Endothelial cell of umbilical vein (primary cell): ENCODE measurements around the gene FBXO24. TPM values are rescaled to one million over a fixed set of nuclear protein-coding genes. Genes with fewer than 3 reads are reported as not detected.
"Not testable (repeated sequence)": the region's sequence is repeated elsewhere in the genome, so short reads cannot be mapped to it uniquely, and the experiment has no call there.

ENCODE experiments used
- BruUV-seq: library from RNA; stranded (reverse); fragments of 400-500 nt; replicated peaks from 2 replicates; lab custom pipeline; 2021; lab: Mats Ljungman, UMichigan
- CTCF ChIA-PET: fragments of 300-600, 350-600 bp; sonication (Branson Sonifier 250); formaldehyde crosslinking; loops from one replicate; lab custom pipeline; 2021; ENCODE audit warnings: antibody characterized with exemption, inconsistent platforms; lab: Charles Lee
- POLR2A ChIA-PET: fragments of 300-600, 350-600 bp; sonication (Branson Sonifier 250); formaldehyde crosslinking; loops from one replicate; lab custom pipeline; 2021; ENCODE audit warnings: antibody characterized with exemption, inconsistent platforms; lab: Charles Lee
- DNase-seq: peaks from one replicate; pipeline ENCODE4 v3.0.0-alpha.2; 2011; ENCODE audit warnings: low read depth, low spot score
- FAIRE-seq: peaks from 2 replicates; lab custom pipeline; 2011; peaks lifted over from hg19 to GRCh38; lab: Jason Lieb, UNC
- H2AFZ ChIP-seq: 2 replicates; pipeline ENCODE4 v1.6.0; 2012; ENCODE audit warnings: low read depth, low read length, control low read depth, inconsistent platforms
- H3K27ac ChIP-seq: 2 replicates; pipeline ENCODE4 v1.5.1; 2011; ENCODE audit warnings: low read depth, mild to moderate bottlenecking, control low read depth, low read length, moderate library complexity; ENCODE audit not compliant: insufficient read depth
- H3K27me3 ChIP-seq, 2 experiments: 2 replicates each; pipeline versions ENCODE4 v1.6.0 to v1.6.1; 2011; ENCODE audit warnings: low read length in 2 of 2, mixed read lengths in 1 of 2; ENCODE audit not compliant: control insufficient read depth in 2 of 2, insufficient read depth in 2 of 2
- H3K36me3 ChIP-seq, 2 experiments: 2 replicates in 1 of 2; 3 replicates in 1 of 2; pipeline ENCODE4 v1.5.1; 2011; ENCODE audit warnings: low read length in 2 of 2, mild to moderate bottlenecking in 1 of 2, moderate library complexity in 1 of 2; ENCODE audit not compliant: control insufficient read depth in 2 of 2, insufficient read depth in 2 of 2; ENCODE audit errors: extremely low read depth in 1 of 2
- H3K4me1 ChIP-seq: 3 replicates; pipeline ENCODE4 v1.5.1; 2011; ENCODE audit warnings: mild to moderate bottlenecking, low read length; ENCODE audit not compliant: control insufficient read depth, insufficient read depth; ENCODE audit errors: extremely low read depth
- H3K4me2 ChIP-seq: 2 replicates; pipeline ENCODE4 v1.6.1; 2011; ENCODE audit warnings: low read length, control low read depth, mixed read lengths; ENCODE audit not compliant: insufficient read depth
- H3K4me3 ChIP-seq, 3 experiments: fragments of 200-600 bp in 1 of 3; sonication (generic), shearing (Covaris generic) in 1 of 3; replicated peaks in 1 of 3; 2 replicates each; pipeline ENCODE4 v1.5.1; 2011 to 2016; ENCODE audit warnings: control low read depth in 3 of 3, low read length in 3 of 3, mild to moderate bottlenecking in 2 of 3, inconsistent platforms in 1 of 3, low read depth in 1 of 3, moderate library complexity in 1 of 3; ENCODE audit not compliant: insufficient read depth in 1 of 3
- H3K79me2 ChIP-seq: 2 replicates; pipeline ENCODE4 v1.6.0; 2012; ENCODE audit warnings: low read length, inconsistent platforms; ENCODE audit not compliant: control insufficient read depth, insufficient read depth
- H3K9ac ChIP-seq: replicated peaks from 2 replicates; pipeline ENCODE3; 2011; ENCODE audit warnings: low read length, control low read depth; ENCODE audit not compliant: insufficient read depth; ENCODE audit errors: extremely low read depth
- H3K9me1 ChIP-seq: replicated peaks from 3 replicates; pipeline ENCODE4 v1.6.0; 2011; ENCODE audit warnings: mild to moderate bottlenecking, low read length; ENCODE audit not compliant: control insufficient read depth, insufficient read depth; ENCODE audit errors: extremely low read depth
- H3K9me3 ChIP-seq: replicated peaks from 2 replicates; pipeline ENCODE4 v1.5.1; 2012; ENCODE audit warnings: low read length, inconsistent platforms; ENCODE audit not compliant: control insufficient read depth, insufficient read depth
- H4K20me1 ChIP-seq: replicated peaks from 2 replicates; pipeline ENCODE3; 2011; ENCODE audit warnings: mild to moderate bottlenecking, low read length; ENCODE audit not compliant: control insufficient read depth, insufficient read depth; ENCODE audit errors: extremely low read depth
- EZH2 ChIP-seq: IDR thresholded peaks from 2 replicates; pipeline ENCODE4 v1.6.1; 2012; ENCODE audit warnings: borderline replicate concordance, low read depth, mild to moderate bottlenecking, moderate library complexity, low read length, inconsistent platforms; ENCODE audit not compliant: severe bottlenecking
- FOS ChIP-seq: IDR thresholded peaks from 2 replicates; pipeline ENCODE4 v1.6.1; 2011; ENCODE audit warnings: mild to moderate bottlenecking, low read length, moderate library complexity, borderline replicate concordance; ENCODE audit not compliant: insufficient read depth
- GATA2 ChIP-seq: IDR thresholded peaks from 2 replicates; pipeline ENCODE4 v1.7.0; 2011; ENCODE audit warnings: low read depth, mild to moderate bottlenecking, moderate library complexity, mixed read lengths, low read length; ENCODE audit not compliant: insufficient read length, insufficient read depth
- JUN ChIP-seq: IDR thresholded peaks from 2 replicates; pipeline ENCODE4 v1.6.1; 2011; ENCODE audit warnings: borderline replicate concordance, low read depth; ENCODE audit not compliant: insufficient read length, insufficient read depth
- MYC ChIP-seq: IDR thresholded peaks from one replicate; pipeline ENCODE4 v1.6.1; 2011; ENCODE audit warnings: mild to moderate bottlenecking, low read depth, low read length
- POLR2A ChIP-seq: IDR thresholded peaks from 2 replicates; pipeline ENCODE4 v1.6.1; 2012; ENCODE audit warnings: low read depth, mild to moderate bottlenecking, control low read depth, low read length
- POLR2AphosphoS5 ChIP-seq: IDR thresholded peaks from 2 replicates; pipeline ENCODE4 v1.6.1; 2012; ENCODE audit warnings: low read depth, mild to moderate bottlenecking, control low read depth, low read length, moderate library complexity; ENCODE audit not compliant: insufficient read depth
- dilution Hi-C: fragments of 300-500 bp; cut with MboI; formaldehyde crosslinking; loops from one replicate; pipeline ENCODE4 v1.15.0; 2019; ENCODE audit warnings: low sequenced_read_pairs; ENCODE audit not compliant: extremely low pct_ligation_motif_present
- intact Hi-C: fragments of 100-400 bp; cut with micrococcal nuclease; formaldehyde crosslinking; loops from one replicate; pipeline ENCODE4 v1.10.0; 2022
- polyA plus RNA-seq, 4 experiments: library from polyadenylated mRNA; depleted of rRNA in 3 of 4; stranded (reverse) in 3 of 4; unstranded in 1 of 4; fragments of >200 nt; gene quantifications; 2 replicates each; pipeline versions ENCODE4 v1.2.1 to v1.2.3, GENCODE V29; 2011 to 2012; ENCODE audit warnings: missing spikeins in 1 of 4
- total RNA-seq: library from RNA; stranded (reverse); gene quantifications from 2 replicates; pipeline ENCODE4 v1.2.3, GENCODE V29; 2021
- TF ChIP-seq, protein P1 (sequence below): IDR thresholded peaks from 2 replicates; pipeline ENCODE4 v1.6.1; 2011; ENCODE audit not compliant: insufficient read depth, insufficient read length
- TF ChIP-seq, protein P2 (sequence below), 2 donors: IDR thresholded peaks; 1 replicate in 1 of 2; 2 replicates in 1 of 2; pipeline ENCODE4 v1.5.1; 2011; ENCODE audit warnings: low read length in 2 of 2, mild to moderate bottlenecking in 2 of 2, moderate library complexity in 2 of 2, control low read depth in 1 of 2, inconsistent platforms in 1 of 2, low read depth in 1 of 2; ENCODE audit not compliant: insufficient read depth in 1 of 2; ENCODE audit errors: extremely low read depth in 1 of 2

FBXO24 gene
- total and polyA plus RNA-seq, 2 donors (not counting 3 experiments of a cell fraction or from before 2014, with no cell fraction given) = 0.37 to 0.38 TPM

DNA sequence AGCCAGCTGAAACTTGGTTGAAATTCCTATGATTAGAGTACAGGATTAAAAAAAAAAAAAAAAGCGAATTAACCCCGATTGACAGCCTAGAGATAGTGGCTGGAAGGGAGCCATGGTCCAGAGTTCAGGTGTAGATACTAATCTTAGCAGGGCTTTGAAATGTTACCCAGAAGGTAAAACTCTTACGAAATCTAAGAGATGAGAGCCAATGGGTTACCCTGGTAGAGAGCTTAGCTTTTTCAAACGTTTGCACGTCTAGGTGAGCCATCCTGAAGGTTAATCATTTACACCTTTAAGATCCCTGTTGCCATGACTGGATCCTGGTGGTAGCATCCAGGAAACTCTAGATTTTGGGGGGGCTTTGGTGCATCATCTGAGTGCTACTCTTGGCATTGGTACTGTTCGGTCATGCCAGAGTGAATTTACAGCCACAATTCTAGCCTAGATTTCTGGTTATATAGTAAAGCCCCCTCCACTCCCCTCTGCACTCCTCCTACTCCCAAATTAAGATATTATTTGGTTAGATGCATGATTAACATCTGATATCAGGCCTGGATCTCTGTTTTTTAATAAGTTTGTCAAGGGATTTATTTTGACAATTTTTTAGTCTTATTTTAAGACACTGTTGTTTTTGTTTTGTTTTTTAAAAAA is 45.9 kb upstream of the FBXO24 start:
- H3K4me3 ChIP-seq = peak overlapping the region in 2 of 3 experiments; percentile 38 to 96
- H3K79me2 ChIP-seq = peaks cover 30% of the 10 kb centered on the region
- ChIA-PET POLR2A (interaction anchor here (0.7 kb wide), 1 partner anchor 26 kb away, joined by 3 read pairs; no protein-coding TSS in a partner anchor), CTCF (interaction anchor here (0.7 to 3.4 kb wide), 5 partner anchors 8 to 57 kb away, joined by 3 to 27 read pairs (median 3); partner anchors contain the start of gene NYAP1)
- H3K9me1 ChIP-seq = no peaks in the 10 kb centered on the region
- intact Hi-C loops (no loop called here), dilution Hi-C loops (no loop called here)
- H3K27me3 ChIP-seq = no peaks in the 10 kb centered on the region
- peak overlapping the region; percentile 48 for H3K4me2 ChIP-seq
- DNase-seq (no peak), FAIRE-seq (no peak)
- no peaks in the 10 kb centered on the region for H3K9me3 ChIP-seq
- H2AFZ ChIP-seq = no peak overlapping the region
- no peak overlapping the region for H3K27ac ChIP-seq
- H3K4me1 ChIP-seq = peaks cover 26% of the 10 kb centered on the region
- BruUV-seq = no TSS peak
- H4K20me1 ChIP-seq = no peaks in the 10 kb centered on the region
- no peaks in the 10 kb centered on the region for H3K36me3 ChIP-seq
- no peak overlapping the region for H3K9ac ChIP-seq
- no peak for TF ChIP-seq MYC
- TF ChIP-seq, protein P1, sequence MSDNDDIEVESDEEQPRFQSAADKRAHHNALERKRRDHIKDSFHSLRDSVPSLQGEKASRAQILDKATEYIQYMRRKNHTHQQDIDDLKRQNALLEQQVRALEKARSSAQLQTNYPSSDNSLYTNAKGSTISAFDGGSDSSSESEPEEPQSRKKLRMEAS = no peak
- no peak for TF ChIP-seq FOS
- TF ChIP-seq EZH2 = no peak
- TF ChIP-seq POLR2AphosphoS5 = no peak
- TF ChIP-seq, protein P2, sequence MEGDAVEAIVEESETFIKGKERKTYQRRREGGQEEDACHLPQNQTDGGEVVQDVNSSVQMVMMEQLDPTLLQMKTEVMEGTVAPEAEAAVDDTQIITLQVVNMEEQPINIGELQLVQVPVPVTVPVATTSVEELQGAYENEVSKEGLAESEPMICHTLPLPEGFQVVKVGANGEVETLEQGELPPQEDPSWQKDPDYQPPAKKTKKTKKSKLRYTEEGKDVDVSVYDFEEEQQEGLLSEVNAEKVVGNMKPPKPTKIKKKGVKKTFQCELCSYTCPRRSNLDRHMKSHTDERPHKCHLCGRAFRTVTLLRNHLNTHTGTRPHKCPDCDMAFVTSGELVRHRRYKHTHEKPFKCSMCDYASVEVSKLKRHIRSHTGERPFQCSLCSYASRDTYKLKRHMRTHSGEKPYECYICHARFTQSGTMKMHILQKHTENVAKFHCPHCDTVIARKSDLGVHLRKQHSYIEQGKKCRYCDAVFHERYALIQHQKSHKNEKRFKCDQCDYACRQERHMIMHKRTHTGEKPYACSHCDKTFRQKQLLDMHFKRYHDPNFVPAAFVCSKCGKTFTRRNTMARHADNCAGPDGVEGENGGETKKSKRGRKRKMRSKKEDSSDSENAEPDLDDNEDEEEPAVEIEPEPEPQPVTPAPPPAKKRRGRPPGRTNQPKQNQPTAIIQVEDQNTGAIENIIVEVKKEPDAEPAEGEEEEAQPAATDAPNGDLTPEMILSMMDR (IDR thresholded peaks at IDR 0.05; ENCODE audit: extremely low read depth in 1 of 2, insufficient read depth in 1 of 2, low read depth in 1 of 2, low read length in 2 of 2) = no peak
- no peak for TF ChIP-seq JUN
- no peak for TF ChIP-seq GATA2
- TF ChIP-seq POLR2A = no peak

- H3K4me3 ChIP-seq, H3K9me1 ChIP-seq, H4K20me1 ChIP-seq, H3K4me2 ChIP-seq, H3K9ac ChIP-seq, H3K27ac ChIP-seq, dilution Hi-C loops, DNase-seq, H3K9me3 ChIP-seq, FAIRE-seq, H3K27me3 ChIP-seq, intact Hi-C loops, POLR2A ChIA-PET, BruUV-seq, H2AFZ ChIP-seq, H3K36me3 ChIP-seq: not testable (repeated sequence)
- peaks cover 37% of the 10 kb centered on the region for H3K4me1 ChIP-seq
- peaks cover 30% of the 10 kb centered on the region for H3K79me2 ChIP-seq
- CTCF ChIA-PET = interaction anchor here (1.1 to 2.8 kb wide), 3 partner anchors 9 to 25 kb away, joined by 3 to 17 read pairs (median 3); no protein-coding TSS in a partner anchor
These were observed 44.8 kb upstream of the FBXO24 start for GRCh38 chr7:100541309-100541708.
